ENCODE results near the gene ZNF606. TPM values are rescaled to one million over a fixed set of nuclear protein-coding genes. Genes with fewer than 3 reads are reported as not detected.

The ZNF606 gene
- polyA plus RNA-seq, 1 donor (not counting 4 experiments of a cell fraction or from before 2014, with no cell fraction given) = 3.5 TPM

DNA sequence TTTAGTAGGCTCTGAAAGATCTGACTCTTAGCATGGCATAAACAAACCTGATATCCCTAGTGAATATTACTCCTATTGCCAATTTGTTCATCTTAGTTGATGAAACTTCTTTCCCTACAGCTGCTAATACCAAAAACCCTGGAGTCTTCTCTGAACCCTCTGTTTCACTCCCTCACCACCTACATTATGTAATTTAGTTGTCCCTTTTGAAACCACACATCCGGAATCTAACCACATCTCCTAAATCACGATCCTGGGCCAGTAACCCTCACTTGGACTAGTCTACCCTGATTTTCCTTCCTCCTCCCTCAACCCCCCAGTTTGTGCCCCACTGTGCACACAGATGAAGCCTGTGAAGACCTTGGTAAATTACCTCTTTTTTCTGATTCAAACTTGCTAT, 56.3 kb downstream of the ZNF606 start:
- Histone ChIP-seq H3K79me2 (ENCODE audit: control insufficient read depth, insufficient read depth, low read length) (peaks cover 45% of the 10 kb centered on the region), H2AFZ (ENCODE audit: control insufficient read depth, low read length) (no peak overlapping the region), H3K4me1 (ENCODE audit: control insufficient read depth, extremely low read depth, insufficient read depth, low read length) (peaks cover 10% of the 10 kb centered on the region), H3K9me3 (ENCODE audit: control insufficient read depth, low read depth, low read length) (peaks cover 10% of the 10 kb centered on the region), H3K9me1 (ENCODE audit: control insufficient read depth, extremely low read depth, insufficient read depth, low read length) (no peaks in the 10 kb centered on the region), H3K27me3 (ENCODE audit: control insufficient read depth, extremely low read depth, insufficient read depth, low read length) (no peaks in the 10 kb centered on the region), H3K36me3 (ENCODE audit: control insufficient read depth in 2 of 2, extremely low read depth in 1 of 2, insufficient read depth in 2 of 2, low read length in 2 of 2) (peaks cover 13 to 28% of the 10 kb centered on the region in 2 experiments), H3K4me2 (ENCODE audit: control insufficient read depth, extremely low read depth, insufficient read depth, low read depth, low read length) (peak overlapping the region; percentile 89), H3K9ac (ENCODE audit: control insufficient read depth, extremely low read depth, insufficient read depth, low read length) (peak overlapping the region; percentile 86), H4K20me1 (ENCODE audit: control insufficient read depth, extremely low read depth, insufficient read depth, low read length) (no peaks in the 10 kb centered on the region), H3K4me3 (ENCODE audit: control insufficient read depth in 2 of 3, extremely low read depth in 1 of 3, insufficient read depth in 2 of 3, low read depth in 1 of 3, low read length in 3 of 3) (peak overlapping the region; percentile 82 to 90 (median 87)), H3K27ac (ENCODE audit: control insufficient read depth, insufficient read depth, low read length) (no peak overlapping the region)
- DNase-seq (ENCODE audit: low read depth, low spot score) = no peak
- FAIRE-seq = no peak
- TF ChIP-seq CTCF (optimal IDR thresholded peaks at IDR 0.05 in 1 of 3, IDR thresholded peaks at IDR 0.05 in 1 of 3, conservative IDR thresholded peaks at IDR 0.05 in 1 of 3; ENCODE audit: extremely low read depth in 1 of 3, insufficient read depth in 2 of 3, low read length in 3 of 3) = no peak
- TF ChIP-seq EZH2 (IDR thresholded peaks at IDR 0.05; ENCODE audit: low read length) = no peak
- dilution Hi-C loops (cut with MboI; ENCODE audit: extremely low pct_ligation_motif_present, low sequenced_read_pairs) = no loop called here

DNA sequence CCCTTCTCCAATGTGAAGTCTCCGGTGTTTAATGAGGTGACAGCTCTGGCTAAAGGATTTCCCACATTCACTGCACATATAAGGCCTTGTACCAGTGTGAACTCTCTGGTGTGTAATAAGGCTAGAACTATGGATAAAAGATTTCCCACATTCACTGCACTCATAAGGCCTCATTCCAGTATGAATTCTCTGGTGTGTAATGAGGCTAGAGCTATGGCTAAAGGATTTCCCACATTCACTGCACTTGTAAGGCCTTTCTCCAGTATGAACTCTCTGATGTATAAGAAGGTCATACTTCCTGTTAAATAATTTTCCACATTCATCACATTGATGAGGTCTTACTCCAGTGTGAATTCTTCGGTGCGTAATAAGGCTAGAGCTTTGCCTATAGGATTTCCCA, 61.0 kb downstream of the ZNF606 start:
- H3K4me3 ChIP-seq (ENCODE audit: control insufficient read depth in 2 of 3, extremely low read depth in 1 of 3, insufficient read depth in 2 of 3, low read depth in 1 of 3, low read length in 3 of 3) = no peak overlapping the region
- peaks cover 20 to 33% of the 10 kb centered on the region in 2 experiments for H3K36me3 ChIP-seq (ENCODE audit: control insufficient read depth in 2 of 2, extremely low read depth in 1 of 2, insufficient read depth in 2 of 2, low read length in 2 of 2)
- DNase-seq (ENCODE audit: low read depth, low spot score) (no peak), FAIRE-seq (no peak)
- peaks cover 7% of the 10 kb centered on the region for H3K4me1 ChIP-seq (ENCODE audit: control insufficient read depth, extremely low read depth, insufficient read depth, low read length)
- TF ChIP-seq EZH2 (IDR thresholded peaks at IDR 0.05; ENCODE audit: low read length) (no peak), CTCF (optimal IDR thresholded peaks at IDR 0.05 in 1 of 3, IDR thresholded peaks at IDR 0.05 in 1 of 3, conservative IDR thresholded peaks at IDR 0.05 in 1 of 3; ENCODE audit: extremely low read depth in 1 of 3, insufficient read depth in 2 of 3, low read length in 3 of 3) (no peak)
- dilution Hi-C loops (cut with MboI; ENCODE audit: extremely low pct_ligation_motif_present, low sequenced_read_pairs) = no loop called here
- no peaks in the 10 kb centered on the region for H4K20me1 ChIP-seq (ENCODE audit: control insufficient read depth, extremely low read depth, insufficient read depth, low read length)
- H3K79me2 ChIP-seq (ENCODE audit: control insufficient read depth, insufficient read depth, low read length) = peaks cover 36% of the 10 kb centered on the region
- no peak overlapping the region for H3K4me2 ChIP-seq (ENCODE audit: control insufficient read depth, extremely low read depth, insufficient read depth, low read depth, low read length)
- no peaks in the 10 kb centered on the region for H3K9me1 ChIP-seq (ENCODE audit: control insufficient read depth, extremely low read depth, insufficient read depth, low read length)
- no peaks in the 10 kb centered on the region for H3K27me3 ChIP-seq (ENCODE audit: control insufficient read depth, extremely low read depth, insufficient read depth, low read length)
- H3K9ac ChIP-seq (ENCODE audit: control insufficient read depth, extremely low read depth, insufficient read depth, low read length) = no peak overlapping the region
- peaks cover 8% of the 10 kb centered on the region for H3K9me3 ChIP-seq (ENCODE audit: control insufficient read depth, low read depth, low read length)
- no peak overlapping the region for H2AFZ ChIP-seq (ENCODE audit: control insufficient read depth, low read length)
- H3K27ac ChIP-seq (ENCODE audit: control insufficient read depth, insufficient read depth, low read length) = no peak overlapping the region

Data from keratinocyte (primary cell).